ENCODE data around the gene SLC25A11. TPM values are rescaled to one million over a fixed set of nuclear protein-coding genes. Genes with fewer than 3 reads are reported as not detected.

Gene SLC25A11
- total RNA-seq, 1 donor from 2014 or later, result 103 TPM

DNA sequence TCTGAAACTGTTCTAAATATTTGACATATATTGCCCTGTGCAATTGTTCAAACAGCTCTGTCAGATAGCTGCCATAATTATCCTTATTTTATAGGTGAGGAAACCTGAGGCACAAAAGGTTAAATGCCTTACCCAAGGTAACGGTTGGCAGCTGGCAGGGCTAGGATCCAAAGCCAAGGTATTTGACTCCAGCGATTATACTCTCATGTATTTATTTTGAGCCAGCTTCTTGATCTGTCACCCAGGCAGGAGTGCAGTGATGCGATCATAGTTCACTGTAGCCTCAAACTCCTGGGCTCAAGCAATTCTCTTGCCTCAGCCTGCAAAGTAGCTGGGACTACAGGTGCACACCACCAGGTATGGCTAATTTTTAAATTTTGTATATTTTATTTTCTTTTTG is 18.3 kb upstream of the SLC25A11 start:
- no peaks in the 10 kb centered on the region for H3K9me3 Mint-ChIP-seq
- H3K27me3 Mint-ChIP-seq (ENCODE audit: low read depth), result no peaks in the 10 kb centered on the region
- H3K27ac Mint-ChIP-seq, result no peak overlapping the region
- H3K4me1 Mint-ChIP-seq (ENCODE audit: low read depth), result peaks cover 4% of the 10 kb centered on the region
- no peak overlapping the region for H3K4me3 Mint-ChIP-seq (ENCODE audit: low read depth)
- intact Hi-C loops (cut with micrococcal nuclease), result no loop called here
- H3K36me3 Mint-ChIP-seq (ENCODE audit: low read depth), result peaks cover 38% of the 10 kb centered on the region
- no peak for DNase-seq (ENCODE audit: low spot score)

GRCh38 chr17:4956493-4957061 is 16.7 kb upstream of the SLC25A11 start:
- H3K36me3 Mint-ChIP-seq (ENCODE audit: low read depth), result peaks cover 34% of the 10 kb centered on the region
- no peak overlapping the region for H3K4me3 Mint-ChIP-seq (ENCODE audit: low read depth)
- DNase-seq (ENCODE audit: low spot score), result no peak
- no peaks in the 10 kb centered on the region for H3K27me3 Mint-ChIP-seq (ENCODE audit: low read depth)
- H3K27ac Mint-ChIP-seq, result no peak overlapping the region
- intact Hi-C loops (cut with micrococcal nuclease), result no loop called here
- peaks cover 4% of the 10 kb centered on the region for H3K4me1 Mint-ChIP-seq (ENCODE audit: low read depth)
- no peaks in the 10 kb centered on the region for H3K9me3 Mint-ChIP-seq

- Mint-ChIP-seq H3K36me3 (ENCODE audit: low read depth) (peaks cover 27% of the 10 kb centered on the region), H3K9me3 (no peaks in the 10 kb centered on the region), H3K4me3 (ENCODE audit: low read depth) (no peak overlapping the region), H3K27ac (no peak overlapping the region), H3K27me3 (ENCODE audit: low read depth) (no peaks in the 10 kb centered on the region), H3K4me1 (ENCODE audit: low read depth) (peaks cover 14% of the 10 kb centered on the region)
- intact Hi-C loops (cut with micrococcal nuclease), result no loop called here
- no peak for DNase-seq (ENCODE audit: low spot score)
Observed at GRCh38 chr17:4955091-4955490, 15.2 kb upstream of the SLC25A11 start.

GRCh38 chr17:4953451-4953961 is 13.7 kb upstream of the SLC25A11 start:
- H3K4me1 Mint-ChIP-seq (ENCODE audit: low read depth), result peaks cover 16% of the 10 kb centered on the region
- H3K9me3 Mint-ChIP-seq, result no peaks in the 10 kb centered on the region
- no peaks in the 10 kb centered on the region for H3K27me3 Mint-ChIP-seq (ENCODE audit: low read depth)
- DNase-seq (ENCODE audit: low spot score), result no peak
- H3K27ac Mint-ChIP-seq, result no peak overlapping the region
- H3K36me3 Mint-ChIP-seq (ENCODE audit: low read depth), result peaks cover 16% of the 10 kb centered on the region
- H3K4me3 Mint-ChIP-seq (ENCODE audit: low read depth), result no peak overlapping the region
- intact Hi-C loops (cut with micrococcal nuclease), result no loop called here

- H3K36me3 Mint-ChIP-seq (ENCODE audit: low read depth), result peaks cover 21% of the 10 kb centered on the region
- H3K27me3 Mint-ChIP-seq (ENCODE audit: low read depth), result no peaks in the 10 kb centered on the region
- intact Hi-C loops (cut with micrococcal nuclease), result no loop called here
- no peak for DNase-seq (ENCODE audit: low spot score)
- H3K27ac Mint-ChIP-seq, result peak overlapping the region; percentile 94
- peaks cover 18% of the 10 kb centered on the region for H3K4me1 Mint-ChIP-seq (ENCODE audit: low read depth)
- H3K4me3 Mint-ChIP-seq (ENCODE audit: low read depth), result peak overlapping the region; percentile 88
- no peaks in the 10 kb centered on the region for H3K9me3 Mint-ChIP-seq
Observed at GRCh38 chr17:4951486-4951885, 11.6 kb upstream of the SLC25A11 start.

DNA sequence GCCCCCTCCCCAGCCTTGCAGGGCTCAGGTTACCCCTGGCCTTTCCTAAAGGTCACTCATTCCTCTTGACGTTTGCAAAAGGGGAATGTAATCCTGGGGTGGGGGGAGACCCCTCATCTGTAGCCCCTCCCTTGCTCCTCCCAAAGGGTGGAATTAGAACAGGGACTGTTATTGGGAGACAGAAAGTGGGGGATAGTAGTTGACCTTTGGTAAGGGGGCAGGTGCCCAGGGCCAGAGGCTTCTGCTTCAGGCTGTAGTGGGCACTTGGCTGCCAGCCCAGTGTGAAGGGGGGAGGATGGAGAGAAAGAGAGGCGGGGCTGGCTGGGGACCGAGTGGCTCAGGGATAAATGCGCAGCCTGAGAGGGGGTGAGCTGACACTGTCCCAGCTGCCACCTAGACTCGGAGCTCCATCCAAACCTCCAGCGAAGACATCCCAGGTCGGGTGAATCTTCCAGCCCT is 10.9 kb upstream of the SLC25A11 start, which contains the start of gene ENO3:
TSS of gene ENO3 (plus strand) at position 374 of the 459 bp plus-strand sequence. CDS start 711 bp downstream, outside the sequence.
- no peaks in the 10 kb centered on the region for H3K27me3 Mint-ChIP-seq (ENCODE audit: low read depth)
- peak within 1 kb of the TSS; percentile 94 for H3K27ac Mint-ChIP-seq
- DNase-seq (ENCODE audit: low spot score), result no peak

DNA sequence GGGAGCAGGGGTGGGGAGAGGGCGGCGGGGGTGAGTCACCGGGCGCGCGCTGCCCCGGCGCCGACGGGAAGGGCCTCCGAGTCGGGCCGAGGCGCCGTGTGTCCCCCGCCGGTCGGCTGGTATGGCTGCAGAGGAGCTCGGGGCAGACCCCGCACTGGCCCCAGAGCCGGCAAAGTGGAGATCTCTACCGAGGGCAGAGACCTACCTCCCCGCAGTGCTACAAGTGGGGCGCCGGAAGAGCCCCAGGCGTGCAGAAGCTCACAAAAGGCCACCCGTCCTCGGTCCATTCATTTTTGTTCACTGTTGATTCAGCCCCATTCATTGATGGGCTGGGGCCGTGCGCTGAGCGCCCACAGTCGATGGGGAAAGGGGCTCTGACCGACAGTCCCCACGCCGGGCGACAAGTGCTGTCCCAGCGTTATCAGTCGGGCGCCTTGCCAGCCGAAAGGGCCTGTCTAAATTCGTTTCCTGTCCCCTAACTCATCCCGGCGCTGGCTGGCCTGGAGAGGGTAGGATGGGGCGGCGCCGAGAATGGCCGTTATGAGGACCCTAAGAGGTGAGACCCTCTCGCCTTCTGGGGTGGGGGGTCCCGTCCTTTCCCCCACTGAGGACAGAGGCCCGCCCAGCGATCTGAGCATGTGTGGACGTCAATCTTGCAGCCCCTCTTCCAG is 10.4 kb upstream of the SLC25A11 start:
- intact Hi-C loops (cut with micrococcal nuclease), result no loop called here

More for the DNA sequence above, 10.9 kb upstream of the SLC25A11 start, which contains the start of gene ENO3:
- Mint-ChIP-seq H3K4me1 (ENCODE audit: low read depth) (peaks cover 20% of the 10 kb centered on the region), H3K36me3 (ENCODE audit: low read depth) (peaks cover 21% of the 10 kb centered on the region), H3K4me3 (ENCODE audit: low read depth) (peak within 1 kb of the TSS; percentile 88), H3K9me3 (no peaks in the 10 kb centered on the region)
- intact Hi-C loops (cut with micrococcal nuclease), result no loop called here

DNA sequence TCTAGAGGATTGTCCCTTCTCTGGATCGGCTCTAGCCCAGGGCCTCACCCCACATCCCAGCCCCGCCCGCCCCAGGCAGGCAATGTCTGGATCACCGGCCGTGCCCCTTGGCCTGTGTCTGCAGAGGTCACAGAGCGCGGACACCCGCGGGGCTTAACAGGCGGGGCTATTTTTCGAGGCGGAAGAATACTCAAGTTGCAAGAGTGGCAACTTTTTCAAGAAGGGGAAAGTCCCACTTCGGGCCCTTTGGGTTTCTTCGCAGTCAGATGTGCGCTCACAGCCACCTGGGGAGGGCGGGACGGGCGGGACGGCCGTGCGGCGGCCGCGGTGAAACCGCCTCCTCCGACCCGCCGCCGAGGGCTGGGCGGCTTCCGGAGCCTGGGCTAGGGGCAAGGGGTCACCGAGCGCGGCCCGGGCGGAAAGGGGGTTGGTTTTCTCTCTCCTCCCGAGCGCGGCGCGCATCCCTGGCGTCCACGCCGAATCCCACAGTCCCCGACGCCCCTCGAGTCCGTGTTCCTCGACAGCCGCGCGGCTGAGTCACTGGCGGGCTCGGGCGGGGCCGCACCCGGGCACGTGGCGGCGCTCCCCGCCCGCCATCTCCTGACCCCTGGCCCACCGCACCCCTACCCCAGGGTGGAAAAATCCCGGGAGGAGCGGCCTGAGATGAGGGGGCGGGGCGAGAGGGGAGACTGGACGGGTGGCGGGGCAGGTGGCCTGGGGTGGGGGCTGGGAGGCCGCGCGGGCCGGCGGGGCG is 9.7 kb upstream of the SLC25A11 start:
- Mint-ChIP-seq H3K36me3 (ENCODE audit: low read depth) (peaks cover 32% of the 10 kb centered on the region), H3K27ac (peak overlapping the region; percentile 86), H3K9me3 (no peaks in the 10 kb centered on the region), H3K4me3 (ENCODE audit: low read depth) (peak overlapping the region; percentile 79), H3K4me1 (ENCODE audit: low read depth) (peaks cover 32% of the 10 kb centered on the region), H3K27me3 (ENCODE audit: low read depth) (no peaks in the 10 kb centered on the region)
- intact Hi-C loops (cut with micrococcal nuclease), result loop anchor here (2.0 to 10.0 kb wide), 2 partner anchors 239 to 585 kb away; partner anchors contain the start of genes ARRB2 and UBE2G1
- DNase-seq (ENCODE audit: low spot score), result peak; percentile 77

More for the DNA sequence above, 10.4 kb upstream of the SLC25A11 start:
- Mint-ChIP-seq H3K36me3 (ENCODE audit: low read depth) (peaks cover 25% of the 10 kb centered on the region), H3K27ac (peak overlapping the region; percentile 94), H3K4me3 (ENCODE audit: low read depth) (peak overlapping the region; percentile 88), H3K9me3 (no peaks in the 10 kb centered on the region), H3K4me1 (ENCODE audit: low read depth) (peaks cover 25% of the 10 kb centered on the region), H3K27me3 (ENCODE audit: low read depth) (no peaks in the 10 kb centered on the region)
- DNase-seq (ENCODE audit: low spot score), result no peak

GRCh38 chr17:4948931-4949320 is 9.1 kb upstream of the SLC25A11 start:
- H3K4me1 Mint-ChIP-seq (ENCODE audit: low read depth), result peaks cover 37% of the 10 kb centered on the region
- H3K4me3 Mint-ChIP-seq (ENCODE audit: low read depth), result peak overlapping the region; percentile 100
- peak overlapping the region; percentile 100 for H3K27ac Mint-ChIP-seq
- H3K9me3 Mint-ChIP-seq, result no peaks in the 10 kb centered on the region
- no peaks in the 10 kb centered on the region for H3K27me3 Mint-ChIP-seq (ENCODE audit: low read depth)
- intact Hi-C loops (cut with micrococcal nuclease), result loop anchor here (1.0 to 10.0 kb wide), 4 partner anchors 9 to 584 kb away; partner anchors contain the start of genes ARRB2, RNF167, SLC25A11 and SPAG7
- no peak for DNase-seq (ENCODE audit: low spot score)
- H3K36me3 Mint-ChIP-seq (ENCODE audit: low read depth), result peaks cover 38% of the 10 kb centered on the region

DNA sequence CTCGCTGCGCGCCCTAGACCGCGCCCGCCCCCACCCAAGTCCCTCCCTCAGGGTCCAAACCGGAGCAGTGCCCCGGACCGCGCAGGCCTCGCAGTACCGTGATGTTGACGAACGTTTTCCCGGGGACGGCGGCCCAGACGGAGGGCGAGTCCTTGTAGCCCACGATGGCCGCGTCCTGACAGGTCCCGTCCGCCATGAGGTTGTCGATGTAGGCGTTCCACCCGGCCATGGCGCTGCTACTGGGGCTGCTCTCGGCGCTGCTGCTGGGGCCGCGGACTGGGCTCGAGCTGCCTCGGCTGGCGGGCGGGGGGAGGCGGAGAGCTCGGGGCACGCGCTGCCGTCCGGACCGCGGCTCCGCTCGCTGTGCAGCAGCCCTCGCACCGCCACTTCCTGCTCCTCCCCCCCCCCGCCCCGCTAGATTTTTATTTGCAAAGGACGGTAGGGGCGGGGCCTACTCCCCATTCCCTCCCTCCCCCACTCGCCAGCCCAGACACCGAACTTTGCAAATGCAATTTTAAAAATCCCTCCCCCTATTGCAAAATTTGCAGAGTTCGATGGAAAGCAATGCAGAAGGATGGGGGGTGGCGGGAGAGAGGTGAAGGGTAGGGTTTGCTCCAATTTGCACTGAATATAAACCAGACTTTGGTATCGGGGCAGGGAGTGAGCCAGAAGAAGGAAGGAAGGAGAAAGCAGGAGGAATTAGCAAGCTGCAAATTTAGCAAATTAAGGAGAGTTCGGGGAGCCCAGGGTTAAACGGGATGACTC is 8.5 kb upstream of the SLC25A11 start, which contains the start of gene PFN1:
TSS of gene PFN1 (minus strand) at position 365 of the 765 bp plus-strand sequence. CDS start at position 229, 136 bp downstream.
- H3K4me3 Mint-ChIP-seq (ENCODE audit: low read depth), result peak within 1 kb of the TSS; percentile 100
- intact Hi-C loops (cut with micrococcal nuclease), result loop anchor here (1.0 to 10.0 kb wide), 4 partner anchors 8 to 584 kb away; partner anchors contain the start of genes ARRB2, RNF167, SLC25A11 and SPAG7

GRCh38 chr17:4947411-4948165 is 7.7 kb upstream of the SLC25A11 start:
- Mint-ChIP-seq H3K27me3 (ENCODE audit: low read depth) (no peaks in the 10 kb centered on the region), H3K36me3 (ENCODE audit: low read depth) (peaks cover 50% of the 10 kb centered on the region), H3K4me1 (ENCODE audit: low read depth) (peaks cover 45% of the 10 kb centered on the region), H3K4me3 (ENCODE audit: low read depth) (peak overlapping the region; percentile 100), H3K9me3 (no peaks in the 10 kb centered on the region), H3K27ac (peak overlapping the region; percentile 95)
- DNase-seq (ENCODE audit: low spot score), result peak; percentile 69
- intact Hi-C loops (cut with micrococcal nuclease), result loop anchor here (1.0 to 10.0 kb wide), 4 partner anchors 7 to 583 kb away; partner anchors contain the start of genes ARRB2, RNF167, SLC25A11 and SPAG7

More for the DNA sequence above, 8.5 kb upstream of the SLC25A11 start, which contains the start of gene PFN1:
- no peaks in the 10 kb centered on the region for H3K27me3 Mint-ChIP-seq (ENCODE audit: low read depth)
- H3K27ac Mint-ChIP-seq, result peak within 1 kb of the TSS; percentile 100
- H3K9me3 Mint-ChIP-seq, result no peaks in the 10 kb centered on the region
- H3K36me3 Mint-ChIP-seq (ENCODE audit: low read depth), result peaks cover 42% of the 10 kb centered on the region
- peaks cover 40% of the 10 kb centered on the region for H3K4me1 Mint-ChIP-seq (ENCODE audit: low read depth)
- DNase-seq (ENCODE audit: low spot score), result peak; percentile 87
